Measurements from ENCODE around the gene KAZN.

Gene KAZN

DNA sequence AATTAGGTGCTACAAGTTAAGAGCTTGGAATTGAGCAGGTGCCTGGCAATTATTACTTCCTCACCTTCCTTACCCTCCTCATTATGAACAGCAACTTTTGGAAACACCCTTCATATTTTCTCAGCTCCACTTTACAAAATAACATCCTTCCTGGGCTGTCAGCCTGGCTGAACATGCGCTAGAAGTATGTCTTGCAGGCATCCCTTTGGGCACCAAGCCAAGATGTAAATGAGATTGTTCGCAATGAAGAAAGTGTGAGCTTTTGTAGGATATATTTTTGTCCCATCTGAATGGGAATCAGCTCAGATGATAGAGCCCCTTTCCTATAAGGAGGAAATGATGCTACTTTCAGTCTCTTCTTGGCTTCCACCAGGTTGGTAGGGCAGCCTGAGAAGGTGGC, 245.9 kb downstream of the KAZN start:
- in situ Hi-C loops (cut with MboI; ENCODE audit: low sequenced_read_pairs): no loop called here

DNA sequence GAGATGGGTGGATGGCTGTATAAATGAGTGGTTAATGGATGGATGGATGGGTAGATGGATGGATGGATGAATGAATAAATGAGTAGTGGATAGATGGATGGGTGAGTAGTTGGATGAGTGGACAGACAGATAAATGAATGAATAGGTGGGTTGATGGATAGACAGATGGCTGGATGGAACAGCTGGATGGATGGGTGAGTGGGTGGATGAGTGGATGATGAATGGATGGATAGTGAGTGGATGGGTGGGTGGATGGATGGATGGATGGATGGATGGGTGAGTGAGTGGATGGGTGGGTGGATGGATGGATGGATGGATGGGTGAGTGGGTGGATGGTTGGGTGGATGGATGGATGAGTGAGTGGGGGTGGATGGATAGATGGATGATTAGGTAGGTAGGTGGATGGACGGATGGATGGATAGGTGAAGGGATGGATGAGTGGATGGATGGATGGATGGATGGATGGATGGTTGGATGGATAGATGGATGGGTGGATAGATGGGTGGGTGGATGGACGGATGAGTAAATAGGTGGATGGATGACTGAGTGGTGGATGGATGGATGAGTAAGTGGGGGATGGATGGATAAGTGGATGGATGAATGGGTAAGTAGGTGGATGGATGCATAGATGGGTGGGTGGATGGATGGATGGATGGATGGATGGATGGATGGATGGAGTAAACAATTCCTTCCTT, 246.6 kb downstream of the KAZN start:
- in situ Hi-C loops (cut with MboI; ENCODE audit: low sequenced_read_pairs): no loop called here

DNA sequence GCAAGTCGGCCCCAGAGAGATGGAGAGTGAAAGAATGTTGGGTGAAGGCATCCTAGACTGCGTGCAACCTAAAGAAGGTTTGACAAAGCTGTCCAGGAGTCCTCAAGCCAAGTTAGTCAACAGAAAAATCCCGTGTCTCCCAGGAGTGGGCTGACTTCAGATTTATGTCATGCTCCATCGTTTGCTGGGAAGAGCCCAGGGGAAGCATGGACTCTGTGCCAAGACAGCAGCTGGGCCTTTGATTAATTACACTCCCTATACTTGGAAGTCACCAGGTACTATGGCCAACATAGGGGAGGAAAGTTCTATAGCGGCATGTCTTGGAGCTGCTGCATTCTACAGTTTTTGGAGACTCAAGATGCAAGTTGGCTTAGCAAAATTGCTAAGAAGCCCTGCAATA, 247.4 kb downstream of the KAZN start:
- in situ Hi-C loops (cut with MboI; ENCODE audit: low sequenced_read_pairs): no loop called here

DNA sequence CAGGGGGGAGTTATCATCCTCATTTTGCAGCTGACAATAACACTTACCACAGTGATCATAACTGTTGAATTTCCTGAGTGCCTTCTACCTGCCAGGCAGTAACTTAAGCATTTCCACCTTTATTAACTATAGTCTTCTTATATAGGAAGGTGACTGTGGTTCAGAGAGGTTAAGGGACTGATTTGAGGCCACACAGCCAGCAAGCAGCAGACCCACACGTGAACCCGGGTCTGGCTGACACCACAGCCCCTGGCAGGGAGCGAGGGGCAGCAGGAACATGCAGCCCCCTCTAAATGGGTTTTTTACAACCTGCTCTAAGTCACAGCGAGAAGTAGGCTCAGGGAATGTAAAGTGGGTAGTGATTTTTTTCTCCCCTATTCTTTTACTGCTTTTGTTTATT, 248.2 kb downstream of the KAZN start:
- in situ Hi-C loops (cut with MboI; ENCODE audit: low sequenced_read_pairs): no loop called here

GRCh38 chr1:14848203-14848602, 249.7 kb downstream of the KAZN start:
- in situ Hi-C loops (cut with MboI; ENCODE audit: low sequenced_read_pairs): no loop called here

DNA sequence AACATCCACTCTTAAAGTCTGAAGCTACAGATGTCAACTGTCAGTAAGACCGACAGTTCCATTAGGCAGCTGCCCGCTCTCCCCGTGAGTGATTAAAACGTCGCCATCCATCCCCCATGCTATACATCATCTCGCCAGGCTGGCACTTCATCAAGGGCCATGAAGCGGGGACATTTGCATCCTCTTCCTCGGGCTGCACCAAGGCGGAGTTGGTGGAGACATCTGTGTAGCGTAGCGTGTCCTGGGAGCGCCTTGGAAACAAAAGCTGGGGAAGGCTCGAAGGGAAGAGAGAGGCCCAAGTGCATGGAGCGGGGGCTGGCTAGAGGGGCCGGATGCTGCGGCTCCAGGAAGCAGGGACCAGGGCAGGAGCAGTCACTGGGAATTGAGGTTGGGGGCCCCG, 250.1 kb downstream of the KAZN start:
- in situ Hi-C loops (cut with MboI; ENCODE audit: low sequenced_read_pairs): no loop called here

- in situ Hi-C loops (cut with MboI; ENCODE audit: low sequenced_read_pairs): no loop called here
These were observed 250.6 kb downstream of the KAZN start for GRCh38 chr1:14849038-14849437.

- in situ Hi-C loops (cut with MboI; ENCODE audit: low sequenced_read_pairs): no loop called here
These were observed 252.1 kb downstream of the KAZN start for GRCh38 chr1:14850563-14850962.

DNA sequence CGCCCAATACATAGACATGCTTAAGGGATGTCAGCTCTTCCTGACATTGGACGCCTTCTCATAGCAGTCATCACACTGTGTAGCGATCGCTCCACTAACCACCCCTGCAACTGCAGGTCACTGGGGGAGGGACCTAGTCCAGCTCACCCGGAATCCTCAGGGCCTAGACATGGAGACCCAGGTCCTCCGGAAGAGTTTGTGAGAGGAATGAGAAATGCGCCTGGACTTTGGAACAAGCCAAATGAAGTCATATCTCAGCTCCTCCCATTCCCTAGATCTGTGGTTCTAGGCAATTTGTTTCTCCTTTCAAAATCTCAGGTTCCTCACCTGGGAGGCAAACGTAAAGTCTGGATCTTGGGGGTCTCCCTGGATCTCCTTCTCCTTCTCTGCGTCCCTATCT, 253.3 kb downstream of the KAZN start:
- in situ Hi-C loops (cut with MboI; ENCODE audit: low sequenced_read_pairs): no loop called here

GRCh38 chr1:14852291-14852690, 253.8 kb downstream of the KAZN start:
- in situ Hi-C loops (cut with MboI; ENCODE audit: low sequenced_read_pairs): no loop called here

DNA sequence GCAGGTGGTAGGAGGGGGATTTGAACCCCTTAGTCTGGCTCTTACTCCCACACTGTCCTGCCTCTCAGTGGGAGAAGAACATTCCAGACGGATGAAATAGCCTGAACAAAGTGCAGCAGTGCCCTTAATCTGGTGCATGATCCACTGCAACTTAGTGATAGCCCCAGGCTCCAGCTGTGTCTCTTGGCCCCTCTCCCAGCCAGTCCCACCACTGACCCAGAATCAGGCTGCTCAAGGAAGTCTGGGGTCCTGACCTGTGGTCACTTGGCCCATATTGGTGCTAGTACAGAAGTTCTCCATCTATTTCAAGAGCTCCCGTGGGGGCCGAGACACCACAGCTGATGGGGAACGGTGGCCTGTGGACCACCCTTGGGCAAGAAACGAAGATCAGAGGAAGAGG, 255.0 kb downstream of the KAZN start:
- in situ Hi-C loops (cut with MboI; ENCODE audit: low sequenced_read_pairs): no loop called here

DNA sequence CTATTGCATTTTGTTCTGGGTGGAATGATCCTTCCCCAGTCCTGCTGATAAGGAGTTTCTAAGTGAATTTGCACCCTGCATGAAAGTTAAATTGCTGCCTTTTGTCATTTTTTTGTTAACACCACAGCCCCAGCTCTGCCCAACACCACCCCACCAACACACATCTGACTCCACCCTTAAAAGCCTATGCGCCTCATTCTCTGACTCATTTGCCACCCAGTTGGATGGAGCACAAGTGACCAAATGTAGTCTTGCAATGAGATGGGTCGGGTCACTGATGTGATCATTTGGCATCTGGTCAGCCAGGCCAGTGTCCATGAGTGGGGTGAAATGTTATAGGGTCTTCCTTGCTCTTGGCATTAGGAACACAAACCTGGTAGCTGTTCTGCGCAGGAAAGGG, 256.8 kb downstream of the KAZN start:
- in situ Hi-C loops (cut with MboI; ENCODE audit: low sequenced_read_pairs): no loop called here

DNA sequence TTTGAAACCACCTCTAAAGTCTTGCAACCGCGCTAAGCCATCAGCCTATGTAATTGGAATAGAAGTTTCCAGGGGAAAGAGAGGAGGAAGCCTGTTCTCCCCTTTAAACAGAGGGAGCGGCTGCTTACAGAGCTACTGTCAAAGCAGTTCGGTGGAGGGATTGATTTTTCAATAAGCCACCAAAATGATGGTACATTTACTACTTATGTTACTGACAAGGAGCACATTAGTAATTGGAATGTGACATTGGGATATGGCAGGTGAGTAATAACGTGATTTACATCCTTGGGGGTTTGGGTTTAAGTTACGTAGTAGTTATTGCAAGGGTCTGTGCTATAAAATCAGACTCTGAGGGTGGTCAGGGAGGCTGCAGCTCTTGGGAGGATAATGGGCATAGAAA, 257.3 kb downstream of the KAZN start:
- in situ Hi-C loops (cut with MboI; ENCODE audit: low sequenced_read_pairs): no loop called here

DNA sequence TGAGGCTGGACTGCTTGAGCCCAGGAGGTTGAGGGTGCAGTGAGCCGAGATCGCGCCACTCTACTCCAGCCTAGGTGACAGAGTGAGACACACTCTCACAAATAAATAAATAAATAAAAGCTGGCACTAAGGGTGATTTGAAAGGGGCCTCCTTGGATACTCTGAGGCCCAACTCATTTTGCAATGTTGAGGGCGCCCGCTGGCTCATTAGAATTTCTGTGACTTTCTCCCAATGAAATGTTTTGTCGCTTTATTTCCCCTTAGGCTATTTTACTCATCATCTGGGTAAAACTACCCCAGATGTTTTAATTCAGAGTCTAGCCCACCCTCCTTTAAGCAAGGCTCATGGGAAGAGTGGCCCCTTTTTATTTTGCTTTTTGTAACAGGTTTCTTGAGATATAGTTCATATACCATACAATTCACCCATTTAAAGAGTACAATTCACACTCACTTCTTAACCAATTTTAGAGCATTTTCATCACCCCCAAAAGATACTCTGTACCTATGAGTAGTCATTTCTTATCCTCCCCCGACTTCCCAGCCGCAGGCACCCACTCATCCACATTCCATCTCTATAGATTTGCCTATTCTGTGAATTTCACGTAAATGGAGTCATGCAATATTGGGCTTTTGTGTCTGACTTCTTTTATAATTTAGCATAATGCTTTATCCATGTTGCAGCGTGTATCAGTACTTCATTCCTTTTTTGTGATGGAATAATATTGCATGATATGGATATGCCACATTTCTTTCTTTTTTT, 259.1 kb downstream of the KAZN start:
- in situ Hi-C loops (cut with MboI; ENCODE audit: low sequenced_read_pairs): no loop called here

GRCh38 chr1:14862114-14862771, 263.8 kb downstream of the KAZN start:
- in situ Hi-C loops (cut with MboI; ENCODE audit: low sequenced_read_pairs): no loop called here

DNA sequence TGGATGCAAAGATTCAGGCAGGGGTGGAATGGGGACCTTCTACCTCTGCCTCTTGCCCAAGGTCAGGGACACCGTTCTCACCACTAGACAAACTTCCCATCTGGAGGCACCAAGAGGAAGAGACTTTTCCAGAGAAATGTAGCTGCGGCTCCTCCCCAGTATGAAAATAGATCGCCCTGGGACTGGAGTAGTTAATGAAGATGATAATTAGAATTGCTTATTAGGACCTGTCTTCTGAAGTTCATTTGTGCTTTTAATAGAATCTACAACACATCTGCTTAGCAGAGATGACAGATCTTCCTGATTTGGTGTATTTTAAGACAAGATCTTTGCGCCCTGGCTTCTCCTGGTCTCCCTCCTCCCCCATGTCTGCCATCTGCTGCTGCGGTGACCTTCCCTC, 266.6 kb downstream of the KAZN start:
- in situ Hi-C loops (cut with MboI; ENCODE audit: low sequenced_read_pairs): no loop called here

DNA sequence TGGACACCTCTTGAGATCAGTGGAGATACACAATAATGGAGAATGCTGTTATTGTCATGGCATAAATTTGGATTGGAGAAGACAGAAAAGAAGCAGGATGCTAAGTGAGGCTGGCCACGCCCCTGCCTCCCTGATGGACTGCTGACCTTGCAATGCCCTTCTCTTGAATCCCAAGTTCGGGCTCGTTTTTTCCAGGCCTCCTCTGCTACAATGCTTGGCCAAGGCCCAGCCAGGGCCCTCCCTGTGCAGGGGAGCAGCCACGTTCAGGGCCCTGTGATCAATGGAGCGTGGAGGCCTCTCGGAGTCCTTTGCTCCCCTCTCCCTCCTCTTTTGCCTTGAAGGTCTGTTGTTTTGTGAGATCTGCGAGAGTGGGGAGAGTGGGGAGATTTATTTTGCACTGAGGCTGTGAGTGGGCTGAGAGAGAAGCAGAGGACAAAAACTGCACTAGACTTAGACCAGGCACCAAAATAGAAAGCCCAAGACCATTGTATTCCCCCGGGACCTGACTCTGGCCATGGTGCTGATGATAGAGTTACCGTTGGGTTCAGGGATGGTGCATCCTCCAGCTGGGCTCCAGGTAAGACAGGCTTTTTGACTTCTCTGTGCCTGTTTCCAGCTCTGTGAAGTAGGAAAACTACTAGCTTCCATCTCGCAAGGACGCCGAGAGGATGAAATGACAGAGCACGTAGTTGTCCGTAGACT, 268.6 kb downstream of the KAZN start:
- in situ Hi-C loops (cut with MboI; ENCODE audit: low sequenced_read_pairs): no loop called here

- in situ Hi-C loops (cut with MboI; ENCODE audit: low sequenced_read_pairs): no loop called here
These were observed 270.7 kb downstream of the KAZN start for GRCh38 chr1:14869187-14869586.

DNA sequence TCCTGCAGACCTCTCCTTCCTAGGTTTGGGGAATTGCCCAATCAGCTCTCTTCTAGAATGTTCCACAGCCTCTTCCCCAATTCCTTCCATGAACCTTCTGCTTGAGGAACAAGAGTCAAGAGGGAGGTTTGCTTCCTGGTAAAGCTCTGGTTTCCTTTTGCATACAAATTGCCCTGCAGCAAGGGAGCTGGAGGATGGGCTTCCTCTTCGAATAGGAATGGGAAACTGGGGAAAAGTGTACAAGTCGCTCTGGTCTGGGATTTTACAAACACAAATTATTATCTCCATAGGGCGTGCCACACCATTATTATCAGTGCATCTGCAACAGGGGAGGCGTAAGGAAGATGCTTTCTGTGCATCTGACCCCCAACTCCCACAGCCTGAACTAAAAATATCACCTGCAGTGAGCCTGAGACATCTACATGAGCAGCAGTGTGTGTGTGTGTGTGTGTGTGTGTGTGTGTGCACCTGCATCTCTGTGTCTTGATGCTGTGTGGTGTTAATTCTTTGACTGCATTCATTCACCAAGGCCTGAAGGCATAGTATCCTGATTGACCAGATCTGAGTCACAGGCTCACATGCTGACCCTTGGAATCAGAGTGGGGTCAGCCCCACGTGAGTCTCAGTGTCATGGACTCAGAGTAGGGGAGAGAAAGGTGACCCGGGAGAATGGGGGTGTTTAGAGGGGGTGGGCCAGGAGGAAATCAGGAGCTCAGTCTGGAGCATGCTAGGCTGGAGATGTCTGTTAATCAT, 272.9 kb downstream of the KAZN start:
- in situ Hi-C loops (cut with MboI; ENCODE audit: low sequenced_read_pairs): no loop called here

DNA sequence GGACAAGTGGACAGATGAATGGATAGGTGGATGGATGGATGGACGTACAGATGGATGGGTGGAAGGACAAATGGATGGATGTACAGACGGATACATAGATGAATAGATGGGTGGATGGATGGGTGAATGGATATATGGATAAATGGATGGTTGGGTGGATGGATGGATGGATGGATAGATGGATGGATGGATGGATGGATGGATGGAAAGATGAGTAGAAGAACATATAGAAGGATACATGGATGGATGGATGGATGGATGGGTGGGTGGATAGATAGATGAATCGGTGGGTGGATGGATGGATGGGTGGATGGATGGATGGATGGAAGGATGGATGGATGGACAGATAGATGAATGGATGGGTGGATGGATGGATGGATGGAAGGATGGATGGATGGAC, 274.3 kb downstream of the KAZN start:
- in situ Hi-C loops (cut with MboI; ENCODE audit: low sequenced_read_pairs): no loop called here

DNA sequence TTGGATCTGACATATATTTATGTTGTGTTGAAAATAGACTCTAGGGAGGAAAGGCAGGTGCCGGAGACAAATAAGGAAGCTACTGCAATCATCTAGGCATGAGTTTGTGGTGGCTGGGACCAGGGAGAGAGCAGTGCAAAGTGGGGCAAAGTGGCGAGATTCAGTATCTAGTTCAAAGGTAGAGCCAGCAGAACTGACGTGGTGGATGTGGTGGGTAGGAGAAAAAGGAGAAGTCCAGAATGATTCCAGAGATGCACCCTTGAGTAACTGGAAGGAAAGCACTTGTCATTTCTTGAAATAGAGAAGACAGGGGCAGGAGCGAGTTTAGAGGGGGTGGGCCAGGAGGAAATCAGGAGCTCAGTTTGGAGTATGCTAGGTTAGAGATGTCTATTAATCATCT, 275.2 kb downstream of the KAZN start:
- in situ Hi-C loops (cut with MboI; ENCODE audit: low sequenced_read_pairs): no loop called here
